Activated B cell treated with CpG ODN at 0.5 μM for 24 hours (primary cell): ENCODE data around the gene PHF5A. TPM values are rescaled to one million over a fixed set of nuclear protein-coding genes. Genes with fewer than 3 reads are reported as not detected.

Experiments
- ATAC-seq: fragments of 200-7000 bp; cut with Tn5 transposase; one replicate; pipeline ENCODE4 v1.10.0; 2021; ENCODE audit warnings: low read depth, mild to moderate bottlenecking, moderate library complexity
- CTCF ChIA-PET: fragments of 350-600 bp; sonication (Branson Sonifier 250); formaldehyde crosslinking; loops from one replicate; lab custom pipeline; 2021; ENCODE audit warnings: antibody characterized with exemption; lab: Charles Lee
- POLR2A ChIA-PET: fragments of 350-600 bp; sonication (Branson Sonifier 250); formaldehyde crosslinking; loops from one replicate; lab custom pipeline; 2021; ENCODE audit warnings: antibody characterized with exemption; lab: Charles Lee
- DNase-seq: peaks from one replicate; pipeline ENCODE4 v3.0.0; 2022
- H3K27ac Mint-ChIP-seq: one replicate; pipeline ENCODE4 v1.8.0; 2020; ENCODE audit warnings: mixed read lengths
- H3K27me3 Mint-ChIP-seq: one replicate; pipeline ENCODE4 v1.8.0; 2021; ENCODE audit warnings: mixed read lengths
- H3K36me3 Mint-ChIP-seq: one replicate; pipeline ENCODE4 v1.8.0; 2021; ENCODE audit warnings: low read depth, mixed read lengths
- H3K4me1 Mint-ChIP-seq: one replicate; pipeline ENCODE4 v1.8.0; 2021; ENCODE audit warnings: mixed read lengths
- H3K4me3 Mint-ChIP-seq: one replicate; pipeline ENCODE4 v1.8.0; 2020; ENCODE audit warnings: mild to moderate bottlenecking, mixed read lengths
- H3K9me3 Mint-ChIP-seq: one replicate; pipeline ENCODE4 v1.8.0; 2020; ENCODE audit warnings: mixed read lengths
- CTCF ChIP-seq: fragments of 200-600 bp; IDR thresholded peaks from one replicate; pipeline ENCODE4 v1.8.0; 2022; ENCODE audit warnings: antibody characterized with exemption, mild to moderate bottlenecking
- intact Hi-C: fragments of 100-400 bp; cut with micrococcal nuclease; formaldehyde crosslinking; loops from one replicate; pipeline ENCODE4 v1.15.1; 2024
- total RNA-seq: library from RNA; stranded (reverse); gene quantifications from 2 replicates; pipeline ENCODE4 v1.2.3, GENCODE V29; 2022

The PHF5A gene
- total RNA-seq, 1 donor from 2014 or later, result 54.0 TPM

GRCh38 chr22:41500303-41500702, 31.8 kb upstream of the PHF5A start:
- Mint-ChIP-seq H3K36me3 (peaks cover 58% of the 10 kb centered on the region), H3K27me3 (no peaks in the 10 kb centered on the region), H3K9me3 (no peaks in the 10 kb centered on the region), H3K4me1 (peaks cover 43% of the 10 kb centered on the region), H3K4me3 (no peak overlapping the region), H3K27ac (no peak overlapping the region)
- POLR2A ChIA-PET, result interaction anchor here (1.6 to 4.3 kb wide), 8 partner anchors 18 to 119 kb away, joined by 4 to 86 read pairs (median 13); partner anchors contain the start of genes ACO2, PHF5A and TOB2
- no peak for TF ChIP-seq CTCF
- ATAC-seq (no peak), DNase-seq (no peak)
- intact Hi-C loops, result no loop called here
- CTCF ChIA-PET, result interaction anchor here (1.1 to 4.2 kb wide), 11 partner anchors 9 to 96 kb away, joined by 3 to 91 read pairs (median 7); partner anchors contain the start of genes ACO2, PHF5A and TOB2

GRCh38 chr22:41499624-41500280, 31.3 kb upstream of the PHF5A start:
- H3K4me3 Mint-ChIP-seq, result no peak overlapping the region
- ChIA-PET POLR2A (interaction anchor here (1.2 to 4.3 kb wide), 7 partner anchors 17 to 96 kb away, joined by 4 to 86 read pairs (median 13); partner anchors contain the start of genes ACO2, PHF5A and TOB2), CTCF (interaction anchor here (0.8 to 4.2 kb wide), 7 partner anchors 9 to 95 kb away, joined by 3 to 91 read pairs (median 19); partner anchors contain the start of genes ACO2, PHF5A and TOB2)
- TF ChIP-seq CTCF, result no peak
- ATAC-seq, result no peak
- H3K36me3 Mint-ChIP-seq, result peaks cover 56% of the 10 kb centered on the region
- H3K4me1 Mint-ChIP-seq, result peaks cover 40% of the 10 kb centered on the region
- no peaks in the 10 kb centered on the region for H3K27me3 Mint-ChIP-seq
- intact Hi-C loops, result no loop called here
- no peak for DNase-seq
- peak overlapping the region; percentile 57 for H3K27ac Mint-ChIP-seq
- H3K9me3 Mint-ChIP-seq, result no peaks in the 10 kb centered on the region

GRCh38 chr22:41498303-41498835, 29.9 kb upstream of the PHF5A start:
- POLR2A ChIA-PET, result interaction anchor here (0.5 to 4.3 kb wide), 4 partner anchors 17 to 51 kb away, joined by 3 to 86 read pairs (median 31); partner anchors contain the start of gene TOB2
- Mint-ChIP-seq H3K27ac (no peak overlapping the region), H3K4me3 (no peak overlapping the region), H3K36me3 (peaks cover 47% of the 10 kb centered on the region), H3K27me3 (no peaks in the 10 kb centered on the region), H3K4me1 (peaks cover 34% of the 10 kb centered on the region), H3K9me3 (no peaks in the 10 kb centered on the region)
- no peak for ATAC-seq
- DNase-seq, result no peak
- CTCF ChIA-PET, result interaction anchor here (0.9 to 4.2 kb wide), 2 partner anchors 20 to 94 kb away, joined by 8 to 91 read pairs; no protein-coding TSS in a partner anchor
- intact Hi-C loops, result no loop called here
- no peak for TF ChIP-seq CTCF

GRCh38 chr22:41491374-41492100, 23.0 kb upstream of the PHF5A start:
- no peak for DNase-seq
- Mint-ChIP-seq H3K27me3 (no peaks in the 10 kb centered on the region), H3K4me1 (peaks cover 37% of the 10 kb centered on the region), H3K9me3 (no peaks in the 10 kb centered on the region), H3K27ac (no peak overlapping the region), H3K4me3 (no peak overlapping the region), H3K36me3 (peaks cover 35% of the 10 kb centered on the region)
- ATAC-seq, result no peak
- intact Hi-C loops, result no loop called here
- POLR2A ChIA-PET, result interaction anchor here (0.5 to 1.3 kb wide), 5 partner anchors 23 to 127 kb away, joined by 3 to 5 read pairs (median 3); partner anchors contain the start of gene PHF5A
- TF ChIP-seq CTCF, result no peak
- CTCF ChIA-PET, result interaction anchor here (1.1 to 1.9 kb wide), 2 partner anchors 9 to 25 kb away, joined by 4 to 7 read pairs; no protein-coding TSS in a partner anchor
